Effector CD8-positive, alpha-beta T cell (primary cell): ENCODE measurements around the gene SMC1A.
A peak's percentile ranks its signal among the peaks of the same experiment; 100 is the strongest.
"Not testable (repeated sequence)": the region's sequence is repeated elsewhere in the genome, so short reads cannot be mapped to it uniquely, and the experiment has no call there.

Source experiments
- DNase-seq: peaks from one replicate; lab custom pipeline; 2025; lab: John Stamatoyannopoulos, UW

Gene SMC1A

DNA sequence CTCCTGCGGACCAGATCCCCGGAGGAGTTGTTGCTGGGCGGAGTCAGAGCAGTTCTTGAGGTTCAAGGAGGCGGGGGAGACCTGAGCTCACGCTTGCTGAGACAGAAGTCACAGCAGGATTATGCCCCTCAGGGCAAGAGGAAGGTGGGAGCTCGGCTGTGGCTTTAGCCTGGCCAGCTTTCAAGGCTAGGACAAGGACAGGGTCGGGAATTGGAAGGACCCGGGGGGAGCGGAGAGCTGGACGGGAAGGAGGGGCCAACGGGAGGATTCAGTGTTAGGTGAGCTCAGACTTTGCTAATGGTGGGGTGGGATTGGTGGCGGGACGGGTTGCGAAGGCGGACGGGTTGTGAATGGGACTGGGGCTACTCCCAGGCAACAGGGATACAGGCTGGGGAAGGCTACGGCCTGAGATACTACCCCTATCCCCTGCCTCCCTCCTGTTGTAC lies 430 bp upstream of the SMC1A start, which contains the start of gene RIBC1:
RIBC1 (plus strand) TSS at position 13 of the 446 bp plus-strand sequence. CDS start 3,404 bp downstream, outside the sequence.
- DNase-seq, result no peak

DNA sequence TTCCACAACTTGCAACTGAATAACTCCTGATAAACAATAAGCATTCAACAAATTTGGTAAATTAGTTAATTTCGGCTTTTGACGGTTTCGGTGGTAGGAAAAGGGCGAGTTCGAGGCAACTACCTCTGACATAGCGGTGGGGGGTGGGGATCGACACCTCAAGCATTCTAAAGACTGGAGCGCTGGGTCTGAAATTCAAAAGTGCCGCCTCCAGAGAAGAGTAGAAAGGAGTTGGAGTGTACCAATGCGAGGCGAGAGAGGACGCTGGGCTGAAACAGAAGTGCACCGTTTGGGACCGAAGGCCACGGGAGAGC lies 725 bp downstream of the SMC1A start:
- peak; percentile 37 for DNase-seq

DNA sequence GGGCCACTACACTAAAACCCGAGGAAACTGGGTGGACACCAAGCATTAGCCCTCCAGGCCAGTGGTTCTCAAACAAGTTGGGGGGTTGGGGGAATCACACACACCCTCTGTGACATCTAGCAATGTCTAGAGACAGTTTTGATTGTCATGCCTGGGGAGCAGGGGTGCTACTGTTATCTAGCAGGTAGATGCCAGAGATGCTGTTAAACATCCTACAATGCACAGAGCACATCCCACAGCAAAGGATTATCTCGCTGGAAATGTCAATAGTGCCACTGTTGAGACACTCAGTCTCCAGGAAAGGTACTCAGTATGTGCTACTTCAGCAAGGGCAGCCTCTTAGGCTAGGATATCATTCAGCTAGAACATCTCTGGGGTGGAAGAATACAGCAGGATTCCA lies 1.3 kb downstream of the SMC1A start:
- no peak for DNase-seq

DNA sequence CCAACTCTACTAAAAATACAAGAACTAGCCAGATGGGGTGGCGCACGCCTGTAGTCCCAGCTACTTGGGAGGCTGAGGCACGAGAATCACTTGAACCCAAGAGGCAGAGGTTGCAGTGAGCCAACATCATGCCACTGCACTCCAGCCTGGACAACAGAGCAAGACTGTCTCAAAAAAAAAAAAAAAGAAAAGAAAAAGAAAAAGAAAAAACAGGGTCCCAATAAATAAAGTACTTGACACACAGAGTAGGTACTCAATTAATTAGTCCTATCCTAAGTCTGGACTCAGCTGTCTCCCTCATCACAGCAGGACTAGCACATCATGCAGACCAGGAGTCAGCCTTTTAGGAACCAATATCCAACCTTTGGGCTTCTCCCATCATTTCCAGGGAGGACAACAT lies 2.1 kb downstream of the SMC1A start:
- not testable (repeated sequence) for DNase-seq

DNA sequence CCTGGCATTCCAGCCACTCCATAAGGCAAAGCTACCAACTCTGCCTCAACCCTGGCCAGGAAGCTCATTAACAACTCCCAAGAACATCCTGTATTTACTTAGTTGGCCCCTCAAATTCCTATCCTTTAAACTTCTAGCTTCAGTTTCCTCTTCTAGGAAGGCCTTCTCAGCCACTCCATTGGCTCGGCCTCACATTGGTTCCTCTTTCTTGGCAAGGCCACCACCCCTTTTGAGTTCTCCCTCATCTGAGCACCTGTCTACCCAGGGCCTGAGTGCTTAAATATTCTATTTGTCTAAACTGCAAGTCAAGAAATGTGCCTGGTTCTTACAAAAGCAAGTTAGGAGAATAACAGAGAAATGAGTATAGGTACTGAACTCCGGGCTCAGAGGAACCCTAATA lies 10.0 kb downstream of the SMC1A start:
- DNase-seq, result no peak

DNA sequence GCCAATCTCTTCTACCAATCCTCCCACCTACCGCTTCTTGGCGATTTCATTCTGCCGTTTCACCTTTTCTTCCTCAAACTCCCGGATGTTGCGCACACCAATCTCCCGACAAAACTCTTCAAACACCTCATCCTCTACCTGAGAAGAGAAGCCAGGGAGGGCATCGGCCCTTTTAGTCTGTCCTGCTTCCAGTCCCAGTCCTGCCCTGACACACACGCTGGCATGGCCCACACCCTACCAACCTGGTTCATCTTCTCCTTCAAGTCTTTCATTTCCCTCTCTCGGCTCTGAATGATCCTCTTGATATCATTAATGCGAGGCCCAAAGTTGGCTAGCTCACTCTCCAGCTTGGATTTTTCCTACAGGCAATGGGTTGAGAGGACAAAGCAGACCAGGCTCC lies 18.9 kb downstream of the SMC1A start:
- DNase-seq, result no peak

DNA sequence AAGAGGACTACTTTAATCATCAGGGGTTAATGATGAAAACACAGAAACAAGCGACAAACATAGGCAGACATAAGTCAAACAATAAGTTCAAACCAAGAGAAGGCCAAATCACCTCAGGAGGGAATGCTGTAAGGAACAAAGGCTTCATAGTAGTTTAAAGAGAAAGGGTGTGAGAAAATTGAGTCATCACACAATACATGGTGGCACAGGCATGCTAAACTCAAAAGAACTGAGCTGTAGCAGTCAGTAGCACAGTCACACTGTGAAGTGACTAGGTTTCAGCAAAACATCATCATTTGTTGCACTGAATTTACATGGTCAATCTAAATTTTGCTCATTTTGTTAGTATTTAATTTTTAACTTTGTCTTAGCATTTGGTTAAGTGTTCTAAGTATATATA lies 24.2 kb downstream of the SMC1A start:
- no peak for DNase-seq

DNA sequence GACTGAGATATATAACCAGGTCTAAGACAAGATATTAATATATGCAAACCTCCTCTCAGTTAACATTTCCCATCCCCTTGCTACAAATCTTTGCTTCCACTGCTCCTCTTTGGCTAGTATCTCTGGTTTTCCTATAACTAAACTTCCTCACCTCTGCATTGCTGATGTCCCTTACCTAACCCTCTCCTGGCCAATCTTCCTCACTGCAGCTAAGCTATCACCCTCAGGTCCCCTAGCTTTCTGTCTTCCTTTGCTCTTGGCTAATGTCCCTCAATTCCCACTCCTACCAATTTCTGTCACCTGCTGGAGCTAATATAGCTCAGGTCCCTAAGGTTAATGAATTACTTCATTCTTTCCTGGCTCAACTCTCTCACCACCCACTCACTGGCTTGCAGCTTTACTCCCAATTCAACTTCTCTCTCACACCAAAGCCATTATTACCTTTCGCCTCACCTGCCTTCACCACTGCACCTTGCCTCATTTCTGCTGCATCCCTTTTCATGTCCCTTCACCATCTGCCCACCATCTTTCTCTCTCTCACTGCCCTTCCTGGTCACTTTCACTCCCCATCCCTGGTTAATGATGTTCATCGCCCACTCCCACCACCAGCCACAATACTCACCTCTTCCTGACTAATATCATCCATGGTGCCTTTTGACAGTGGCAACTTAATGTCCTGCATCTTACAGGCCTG lies 26.7 kb downstream of the SMC1A start:
- no peak for DNase-seq

DNA sequence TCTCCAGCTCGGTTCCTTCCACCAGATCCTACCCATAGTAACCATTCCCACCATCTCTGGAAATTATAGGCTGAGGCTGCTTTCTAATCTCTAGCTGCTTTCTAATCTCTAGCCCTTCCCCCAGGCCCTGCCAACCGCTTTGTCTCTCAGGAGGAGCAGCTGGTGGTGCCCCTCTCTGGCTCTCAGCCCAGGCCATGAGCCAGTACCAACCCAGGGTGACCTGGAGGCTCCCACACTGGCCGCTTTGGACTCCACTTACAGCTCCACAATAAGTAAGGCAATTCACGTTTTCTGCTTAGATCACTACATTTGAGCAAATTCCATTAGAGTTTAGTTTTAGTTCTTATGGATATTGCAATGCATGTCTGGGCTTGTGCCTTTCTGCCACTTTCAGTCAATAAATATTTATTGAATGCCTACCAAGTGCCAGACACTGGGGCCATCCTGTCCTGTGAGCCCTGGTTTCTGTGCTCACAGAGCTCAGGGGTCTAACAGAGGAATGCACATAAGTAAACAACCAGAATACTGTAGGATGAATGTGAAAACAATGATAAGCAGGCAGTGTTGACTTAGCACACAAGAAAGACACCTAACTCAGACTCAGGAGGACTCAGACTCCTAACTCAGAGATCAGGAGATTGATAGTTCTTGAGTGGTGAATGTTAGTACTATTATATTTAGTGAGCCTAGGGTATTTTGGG lies 38.9 kb downstream of the SMC1A start:
- DNase-seq, result no peak

DNA sequence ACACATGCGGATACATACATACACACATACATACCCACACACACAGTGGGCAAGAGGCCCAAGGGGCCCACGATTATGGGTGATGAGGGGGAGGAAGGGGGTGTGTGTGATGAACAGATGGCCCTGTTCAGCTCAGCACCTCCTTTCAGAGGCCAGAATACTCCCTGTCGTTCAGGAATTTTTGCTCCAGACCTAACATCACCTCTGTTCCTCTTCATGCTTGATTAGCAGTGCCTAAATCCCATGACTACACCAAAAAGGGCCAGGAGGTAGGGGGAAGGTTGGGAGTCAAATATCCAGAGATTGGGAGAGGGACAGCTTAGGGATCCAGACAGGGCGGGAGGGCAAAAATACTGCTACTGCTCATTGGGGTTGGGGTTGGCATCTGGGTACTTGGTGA lies 42.7 kb downstream of the SMC1A start:
- DNase-seq, result no peak

DNA sequence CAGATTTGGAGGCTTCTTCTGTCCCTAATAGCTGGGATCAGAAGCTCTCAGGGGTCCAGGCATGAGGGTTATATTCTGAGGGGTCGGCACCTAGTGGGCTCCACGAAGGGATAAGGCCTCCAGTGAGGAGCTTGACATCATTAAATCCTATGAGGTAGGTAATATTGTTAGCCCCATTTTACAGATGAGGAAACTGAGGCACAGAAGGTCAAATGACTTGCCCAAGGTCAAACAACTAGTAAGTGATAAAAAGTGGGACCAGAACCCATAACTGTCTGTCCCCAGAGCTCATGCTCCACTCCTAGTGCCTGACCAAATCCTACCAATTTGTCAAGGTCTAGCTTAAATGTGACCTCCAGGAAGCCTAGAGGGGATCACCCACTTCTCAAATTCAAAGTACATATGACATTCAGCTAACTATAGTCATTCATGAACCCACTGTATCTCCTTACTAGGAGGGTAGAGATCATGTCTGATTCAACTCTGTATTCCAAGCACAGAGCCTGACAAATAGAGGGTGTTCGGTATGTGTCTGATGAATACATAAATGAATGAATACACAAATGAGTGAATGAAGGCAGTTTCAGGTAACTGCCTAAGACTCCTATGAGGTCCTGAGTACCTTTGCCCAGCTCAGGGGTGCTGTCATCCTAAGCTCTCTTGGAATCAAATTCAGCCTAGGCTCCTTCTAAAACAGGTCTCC lies 43.3 kb downstream of the SMC1A start:
- DNase-seq, result no peak

DNA sequence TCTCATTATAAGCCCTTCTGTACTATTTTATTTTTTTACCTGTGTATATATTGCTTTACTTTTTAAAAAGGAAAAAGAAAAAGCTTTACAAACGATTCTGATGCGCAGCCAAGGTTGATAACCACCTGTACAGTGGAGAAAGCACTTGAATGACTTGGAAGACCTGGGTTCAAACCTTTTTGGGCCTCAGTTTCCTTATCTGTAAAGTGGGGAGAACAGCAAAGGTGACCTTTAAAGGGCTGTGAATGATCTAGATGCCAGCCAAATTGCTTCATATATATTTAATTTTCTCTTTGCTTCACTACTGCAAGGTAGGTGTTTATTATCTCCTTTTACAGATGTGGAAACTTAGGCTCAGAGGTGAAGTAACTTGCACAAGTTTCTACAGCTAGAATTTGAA lies 45.0 kb downstream of the SMC1A start:
- no peak for DNase-seq

DNA sequence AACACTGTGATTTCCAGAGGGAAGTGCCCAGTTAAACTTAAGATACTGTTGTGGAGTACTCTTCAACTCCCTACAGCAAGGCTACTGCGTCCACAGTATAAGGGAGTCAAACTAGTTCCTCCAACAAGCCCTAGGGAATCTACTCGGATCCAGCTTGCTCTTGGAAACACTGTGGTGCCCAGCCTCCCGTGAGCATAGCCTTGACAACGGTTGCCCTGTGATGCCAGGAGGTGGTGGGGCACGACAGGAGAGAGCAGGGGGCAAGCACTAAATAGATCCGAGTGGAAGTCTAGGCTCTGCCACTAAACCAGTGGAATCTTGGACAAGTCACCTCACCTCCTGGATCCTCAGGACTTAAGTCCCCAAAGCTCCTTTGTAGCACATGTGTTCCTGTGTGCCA lies 45.6 kb downstream of the SMC1A start:
- no peak for DNase-seq

DNA sequence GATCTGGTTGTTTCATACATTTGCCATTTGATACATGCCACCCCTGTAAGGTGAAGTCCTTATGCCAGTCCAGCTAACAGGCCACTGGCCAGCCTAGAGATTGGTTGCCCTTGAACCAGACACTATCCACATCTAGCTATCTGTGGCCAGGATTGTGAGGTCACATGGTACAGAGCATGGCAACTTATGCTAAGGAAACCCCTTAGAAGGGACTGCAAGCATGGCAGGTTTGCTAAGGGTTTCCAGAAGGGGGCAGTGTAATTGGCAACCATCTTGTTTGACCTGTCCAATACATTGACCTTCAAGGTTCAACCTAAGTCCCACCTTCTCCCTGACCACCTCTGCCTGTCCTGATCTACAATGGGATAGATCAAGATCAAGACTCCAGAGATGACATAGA lies 47.5 kb downstream of the SMC1A start:
- no peak for DNase-seq

DNA sequence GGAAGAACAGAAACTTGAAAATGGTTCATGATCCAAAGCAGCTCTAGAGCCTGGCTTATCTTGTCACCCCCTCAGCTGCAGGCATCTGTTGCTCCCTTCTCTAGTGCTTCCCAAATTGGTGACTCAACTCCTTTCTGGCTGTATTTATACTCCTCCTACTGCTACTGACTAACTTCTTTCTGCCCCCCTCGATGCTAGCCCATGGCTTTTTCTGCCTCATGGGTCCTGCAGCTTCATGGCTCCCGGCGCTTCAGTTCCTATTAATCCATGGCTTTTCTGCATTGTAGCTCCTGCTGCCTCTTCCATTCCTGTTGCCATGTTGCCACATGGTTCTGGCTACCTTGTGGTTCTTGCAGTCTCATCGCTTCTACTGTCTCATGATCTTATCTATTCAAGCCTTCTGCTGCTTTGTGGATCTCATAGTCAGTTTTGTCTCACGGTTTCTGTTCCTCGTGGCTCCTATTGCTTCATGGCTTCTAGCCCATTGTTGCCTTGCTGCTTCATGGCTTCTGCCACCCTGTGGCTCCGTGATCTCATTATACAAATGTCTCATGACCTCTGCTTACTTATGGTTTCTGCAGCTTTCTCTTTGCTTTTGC lies 48.1 kb downstream of the SMC1A start:
- DNase-seq, result no peak

DNA sequence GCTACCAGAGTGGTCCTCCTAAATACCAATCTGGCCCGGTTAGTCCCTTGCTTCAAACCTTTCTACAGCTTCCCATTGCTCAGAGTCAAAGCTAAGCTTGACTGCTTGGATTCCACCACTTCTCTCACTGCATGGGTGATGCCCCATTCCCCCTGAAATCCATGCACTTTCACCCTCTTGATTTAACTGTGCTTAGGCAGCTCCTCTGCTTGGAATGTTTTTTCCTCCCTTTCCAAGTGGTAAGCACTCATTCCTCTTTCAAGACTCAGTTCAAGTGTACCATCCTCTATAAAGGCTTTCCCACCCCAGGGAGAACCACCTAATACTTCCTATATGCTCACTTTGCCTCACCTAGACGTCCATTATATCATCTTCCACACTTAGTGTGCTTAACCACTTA lies 49.1 kb downstream of the SMC1A start:
- DNase-seq, result no peak

DNA sequence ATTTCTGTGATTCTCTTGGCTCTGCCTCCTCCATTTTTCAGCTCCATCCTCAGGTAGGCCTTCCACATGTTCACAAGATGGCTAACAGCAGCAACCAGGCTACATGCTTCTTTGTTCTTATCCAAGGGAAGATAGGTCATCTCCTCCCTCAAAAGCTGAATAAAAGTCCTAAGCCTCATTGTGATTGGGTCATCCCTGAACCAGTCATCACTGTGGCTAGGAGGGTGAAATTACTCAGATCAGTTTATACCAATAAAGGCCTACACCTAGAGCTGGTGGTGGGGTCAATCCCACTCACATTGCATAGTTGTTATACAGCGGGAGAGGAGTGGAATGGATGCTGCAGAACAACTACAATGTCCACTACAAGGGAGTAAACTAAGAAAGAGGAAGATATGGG lies 56.0 kb downstream of the SMC1A start:
- not testable (repeated sequence) for DNase-seq

DNA sequence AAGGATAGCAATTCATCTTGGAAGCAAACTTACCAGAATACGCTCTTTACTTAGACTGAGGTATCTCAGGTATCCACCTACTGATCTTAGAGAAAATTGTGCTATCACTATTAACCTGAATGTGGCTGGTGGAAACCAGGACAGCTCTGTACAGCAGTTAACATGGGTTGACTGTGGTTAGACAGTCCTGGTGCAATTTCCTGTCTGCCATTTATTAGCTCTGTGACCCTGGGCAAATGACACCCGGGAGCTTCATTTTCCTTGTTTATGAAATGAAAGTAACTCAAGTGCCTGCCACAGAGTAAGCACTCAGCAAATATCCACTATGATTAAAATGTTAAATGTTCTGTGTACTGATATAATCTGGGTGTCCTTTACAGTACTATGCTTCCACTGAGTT lies 60.0 kb downstream of the SMC1A start:
- no peak for DNase-seq

DNA sequence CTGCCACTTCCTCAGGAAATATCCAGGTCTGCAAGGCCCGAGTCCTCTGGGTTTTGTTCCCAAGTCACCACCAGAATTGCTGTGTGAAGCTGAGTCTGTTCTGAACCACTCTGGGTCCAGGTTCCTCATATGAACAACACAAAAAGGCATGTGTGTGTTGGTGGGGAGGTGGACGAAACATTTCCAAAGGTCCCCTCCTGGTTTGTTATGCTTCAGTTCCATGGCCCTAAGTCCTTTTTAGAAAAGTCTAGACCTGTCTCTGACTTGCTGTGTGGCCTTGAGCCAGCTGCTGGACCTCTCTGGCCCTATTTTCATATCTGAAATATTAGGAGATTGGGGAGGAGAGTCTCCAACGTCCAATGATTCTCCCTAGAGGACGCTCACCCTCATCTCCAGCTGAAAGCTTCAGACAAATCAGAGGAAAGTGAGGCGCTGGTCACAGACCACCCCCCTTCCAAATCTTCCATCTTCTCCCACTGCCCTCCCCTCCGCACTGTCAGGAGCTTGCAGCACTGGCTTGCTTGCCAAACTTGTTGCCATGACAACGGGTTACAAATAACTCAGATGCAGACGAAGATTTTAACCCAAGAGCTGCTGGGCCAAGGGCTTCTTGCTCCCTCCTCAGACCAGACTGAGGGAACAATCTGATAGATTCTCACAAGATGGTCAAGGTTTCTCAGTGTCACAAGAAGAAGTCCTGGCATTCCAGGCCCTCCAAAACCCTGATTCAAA lies 64.5 kb downstream of the SMC1A start:
- DNase-seq, result no peak

DNA sequence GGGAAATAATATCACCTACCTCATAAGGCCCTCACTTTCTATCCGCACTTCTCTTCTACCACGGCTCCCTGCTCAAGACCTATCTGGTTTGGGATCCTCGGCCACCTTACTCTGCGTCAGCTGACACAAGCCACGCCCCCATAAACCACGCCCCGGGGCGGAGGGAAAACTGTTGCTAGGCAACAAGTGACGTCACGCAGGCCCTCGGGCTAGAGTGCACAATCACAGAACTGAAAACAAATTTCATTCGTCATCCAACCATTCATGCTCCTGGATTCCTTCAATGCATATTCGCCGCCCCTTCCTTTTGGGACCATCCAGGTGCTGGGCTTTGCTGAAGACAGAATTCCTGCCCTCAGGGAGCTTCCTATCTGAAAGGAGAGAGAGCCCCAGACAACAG lies 66.3 kb downstream of the SMC1A start:
- no peak for DNase-seq

DNA sequence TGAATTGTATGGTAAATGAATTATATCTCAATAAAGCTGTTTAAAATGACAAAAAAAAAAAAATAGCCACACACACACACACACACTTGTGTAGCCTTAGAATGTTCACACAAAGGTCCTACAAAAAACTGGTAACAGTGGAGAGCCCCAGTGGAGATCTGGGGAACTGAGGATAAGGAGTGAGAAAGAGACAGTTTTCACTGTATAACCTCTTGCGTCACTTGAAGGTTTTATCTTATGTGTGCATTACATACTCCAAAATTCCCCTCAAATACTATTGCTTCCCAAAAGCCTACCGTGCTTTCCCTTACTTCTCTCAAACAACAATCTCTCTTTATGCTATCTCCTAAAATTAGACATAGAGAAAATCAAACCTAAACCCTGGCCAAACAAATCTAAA lies 67.8 kb downstream of the SMC1A start:
- DNase-seq, result no peak

DNA sequence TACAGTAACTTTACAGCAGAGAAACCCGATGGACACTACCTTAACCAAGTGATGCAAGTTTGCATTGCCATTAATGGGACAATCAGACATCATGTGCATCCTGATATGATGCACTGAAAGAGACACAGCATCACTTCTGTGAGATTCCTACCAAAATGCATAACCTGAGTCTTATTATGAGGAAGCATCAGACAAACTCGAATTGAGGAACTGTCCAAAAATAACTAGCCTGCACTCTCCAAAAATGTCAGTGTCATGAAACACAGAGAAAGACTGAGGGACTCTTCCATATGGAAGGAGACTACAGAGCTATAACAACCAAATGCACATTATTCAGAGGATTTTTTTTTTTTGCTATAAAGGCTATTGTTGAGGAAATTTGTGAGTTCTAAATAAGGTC lies 74.5 kb downstream of the SMC1A start:
- no peak for DNase-seq
